ENCODE measurements around the gene ZNF10. TPM values are rescaled to one million over a fixed set of nuclear protein-coding genes. Genes with fewer than 3 reads are reported as not detected.

ZNF10 gene
- total RNA-seq, 2 experiments from 2014 or later: 4.9 to 6.0 TPM

GRCh38 chr12:133203344-133204263 is 73.2 kb downstream of the ZNF10 start:
- intact Hi-C loops (cut with micrococcal nuclease): no loop called here
- DNase-seq: no peak
- Mint-ChIP-seq H3K27me3 (ENCODE audit: low read depth) (no peaks in the 10 kb centered on the region), H3K36me3 (ENCODE audit: low read depth) (peaks cover 72% of the 10 kb centered on the region), H3K27ac (peak overlapping the region; percentile 53), H3K4me3 (no peak overlapping the region), H3K9me3 (peaks cover 77% of the 10 kb centered on the region), H3K4me1 (ENCODE audit: low read depth) (no peaks in the 10 kb centered on the region)
- CTCF ChIA-PET: interaction anchor here (2.1 kb wide), 1 partner anchor 22 kb away, joined by 7 read pairs; the partner anchor contains the start of gene ZNF268

- H3K4me3 Mint-ChIP-seq: no peak overlapping the region
- no peak overlapping the region for H3K27ac Mint-ChIP-seq
- H3K9me3 Mint-ChIP-seq: peaks cover 78% of the 10 kb centered on the region
- no peaks in the 10 kb centered on the region for H3K4me1 Mint-ChIP-seq (ENCODE audit: low read depth)
- DNase-seq: no peak
- CTCF ChIA-PET: no interaction called here
- H3K36me3 Mint-ChIP-seq (ENCODE audit: low read depth): peaks cover 69% of the 10 kb centered on the region
- intact Hi-C loops (cut with micrococcal nuclease): no loop called here
- no peaks in the 10 kb centered on the region for H3K27me3 Mint-ChIP-seq (ENCODE audit: low read depth)
Observed at GRCh38 chr12:133204264-133204603, 73.8 kb downstream of the ZNF10 start.

- no peak overlapping the region for H3K4me3 Mint-ChIP-seq
- no peak for DNase-seq
- intact Hi-C loops (cut with micrococcal nuclease): no loop called here
- H3K9me3 Mint-ChIP-seq: peaks cover 74% of the 10 kb centered on the region
- H3K27ac Mint-ChIP-seq: no peak overlapping the region
- CTCF ChIA-PET: no interaction called here
- no peaks in the 10 kb centered on the region for H3K27me3 Mint-ChIP-seq (ENCODE audit: low read depth)
- peaks cover 53% of the 10 kb centered on the region for H3K36me3 Mint-ChIP-seq (ENCODE audit: low read depth)
- no peaks in the 10 kb centered on the region for H3K4me1 Mint-ChIP-seq (ENCODE audit: low read depth)
Observed at GRCh38 chr12:133206390-133206789, 76.0 kb downstream of the ZNF10 start.

Other genes with a start within 250 kb of the ZNF10 start
- 10 to 100 TPM; 27.2 to 32.8 TPM for gene CHFR, start 243.0 kb upstream of the ZNF10 start, total RNA-seq
- 1 to 10 TPM; 4.3 to 5.3 TPM for gene ZNF605, start 174.3 kb upstream of the ZNF10 start, total RNA-seq
- 10 to 100 TPM in 1 of 2 experiments, 1 to 10 TPM in 1; 8.4 to 12.2 TPM for gene ZNF26, start 144.3 kb upstream of the ZNF10 start, total RNA-seq
- 10 to 100 TPM; 11.0 to 12.9 TPM for gene ZNF84, start 93.1 kb upstream of the ZNF10 start, total RNA-seq
- gene ZNF140, start 49.7 kb upstream of the ZNF10 start, total RNA-seq: 10 to 100 TPM; 13.3 to 13.9 TPM
- 1 to 10 TPM; 1.1 to 1.2 TPM for gene ZNF891, start 353 bp upstream of the ZNF10 start, total RNA-seq
- 1 to 10 TPM; 8.4 to 9.1 TPM for gene ZNF268, start 50.9 kb downstream of the ZNF10 start, total RNA-seq
- gene ANHX, start 105.2 kb downstream of the ZNF10 start, total RNA-seq: not detected

Measured in activated naive CD4-positive, alpha-beta T cell treated with anti-CD3 and anti-CD28 coated beads for 36 hours (primary cell).